A549 (cell line): ENCODE results near the gene RNGTT.

Source experiments
- CEBPB ChIP-seq, 2 experiments: fragments of >200 bp in 1 of 2; sonication (Bioruptor Twin) in 1 of 2; formaldehyde crosslinking in 1 of 2; IDR thresholded peaks; 2 replicates each; pipeline ENCODE4 v1.6.1; 2012 to 2016
- CHD2 ChIP-seq: fragments of 150-350 bp; IDR thresholded peaks from 2 replicates; pipeline ENCODE4 v1.6.1; 2014; ENCODE audit warnings: low read length; ENCODE audit not compliant: partially characterized antibody
- EHMT2 ChIP-seq: fragments of 200-600 bp; sonication (generic); IDR thresholded peaks from 2 replicates; pipeline ENCODE4 v1.6.1; 2016; ENCODE audit warnings: antibody characterized with exemption, low read depth, mild to moderate bottlenecking, moderate library complexity
- HOXA7 ChIP-seq: fragments of 250-450 bp; sonication (Bioruptor Pico); IDR thresholded peaks from 2 replicates; pipeline ENCODE4 v1.5.0; 2020; ENCODE audit warnings: mild to moderate bottlenecking, moderate library complexity
- JUNB ChIP-seq: fragments of >200 bp; sonication (Bioruptor Twin); formaldehyde crosslinking; IDR thresholded peaks from 2 replicates; pipeline ENCODE4 v1.6.1; 2016
- MAZ ChIP-seq: fragments of 150-350 bp; IDR thresholded peaks from 2 replicates; pipeline ENCODE4 v1.6.1; 2014; ENCODE audit warnings: antibody characterized with exemption, low read depth, low read length, borderline replicate concordance
- MYC ChIP-seq: IDR thresholded peaks from 2 replicates; pipeline ENCODE4 v1.6.1; 2012; ENCODE audit warnings: mild to moderate bottlenecking, inconsistent platforms, low read length, improper control_type of control experiment, borderline replicate concordance
- POLR2A ChIP-seq: IDR thresholded peaks from 2 replicates; pipeline ENCODE4 v1.6.1; 2012; ENCODE audit warnings: mild to moderate bottlenecking, low read length
- RAD21 ChIP-seq, 2 experiments: fragments of >200 bp in 1 of 2; sonication (Bioruptor Twin) in 1 of 2; formaldehyde crosslinking in 1 of 2; IDR thresholded peaks in 1 of 2; conservative IDR thresholded peaks in 1 of 2; 2 replicates in 1 of 2; 3 replicates in 1 of 2; pipeline ENCODE4 v1.6.1; 2012 to 2018; ENCODE audit warnings: inconsistent platforms in 1 of 2
- RNF2 ChIP-seq: fragments of 200-600 bp; sonication (generic); IDR thresholded peaks from 2 replicates; pipeline ENCODE4 v1.6.1; 2016; ENCODE audit warnings: low read depth, mild to moderate bottlenecking, antibody characterized with exemption, moderate library complexity, borderline replicate concordance
- ZSCAN20 ChIP-seq: fragments of 250-450 bp; sonication (Bioruptor Pico); IDR thresholded peaks from 2 replicates; pipeline ENCODE4 v1.8.0; 2022; ENCODE audit warnings: mild to moderate bottlenecking, moderate library complexity
- TF ChIP-seq, protein P1 (sequence below): fragments of >200 bp; sonication (Bioruptor Twin); formaldehyde crosslinking; IDR thresholded peaks from 3 replicates; pipeline ENCODE4 v1.5.1; 2016
- TF ChIP-seq, protein P2 (sequence below): fragments of 150-350 bp; IDR thresholded peaks from 2 replicates; pipeline ENCODE4 v1.6.1; 2014; ENCODE audit warnings: low read depth, mild to moderate bottlenecking, low read length
- TF ChIP-seq, protein P3 (sequence below): fragments of 200-600 bp; sonication (generic); IDR thresholded peaks from 2 replicates; pipeline ENCODE4 v1.6.1; 2016; ENCODE audit warnings: antibody characterized with exemption, mild to moderate bottlenecking, moderate library complexity

DNA sequence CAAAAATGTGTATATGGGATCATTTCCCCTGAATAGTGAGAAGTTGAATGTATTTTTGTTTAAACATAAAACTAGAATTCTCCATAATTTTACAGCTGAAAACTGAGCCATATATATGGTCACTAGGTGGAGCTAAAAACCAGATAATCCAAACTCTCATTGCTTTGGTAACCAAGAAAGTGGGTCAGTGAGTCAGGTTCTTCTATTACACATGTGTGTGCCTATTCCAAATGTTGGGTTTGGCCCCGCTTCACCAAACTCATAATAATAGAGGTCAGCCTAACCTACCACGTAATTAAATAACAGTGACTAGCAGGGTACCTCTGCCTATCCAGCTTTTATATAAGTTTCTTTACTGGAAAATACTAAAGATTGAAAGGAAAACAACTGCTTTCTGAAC, 19.3 kb upstream of the RNGTT start:
- TF ChIP-seq EHMT2 (no peak), POLR2A (no peak), MAZ (no peak), MYC (no peak), RAD21 (conservative IDR thresholded peaks at IDR 0.05 in 1 of 2, IDR thresholded peaks at IDR 0.05 in 1 of 2) (peak; percentile 88 to 90), CEBPB (IDR thresholded peaks at IDR 0.05) (no peak), ZSCAN20 (CRISPR knock-in tag) (no peak), HOXA7 (CRISPR knock-in tag) (no peak), JUNB (no peak), CHD2 (no peak), RNF2 (no peak)
- TF ChIP-seq, protein P1, sequence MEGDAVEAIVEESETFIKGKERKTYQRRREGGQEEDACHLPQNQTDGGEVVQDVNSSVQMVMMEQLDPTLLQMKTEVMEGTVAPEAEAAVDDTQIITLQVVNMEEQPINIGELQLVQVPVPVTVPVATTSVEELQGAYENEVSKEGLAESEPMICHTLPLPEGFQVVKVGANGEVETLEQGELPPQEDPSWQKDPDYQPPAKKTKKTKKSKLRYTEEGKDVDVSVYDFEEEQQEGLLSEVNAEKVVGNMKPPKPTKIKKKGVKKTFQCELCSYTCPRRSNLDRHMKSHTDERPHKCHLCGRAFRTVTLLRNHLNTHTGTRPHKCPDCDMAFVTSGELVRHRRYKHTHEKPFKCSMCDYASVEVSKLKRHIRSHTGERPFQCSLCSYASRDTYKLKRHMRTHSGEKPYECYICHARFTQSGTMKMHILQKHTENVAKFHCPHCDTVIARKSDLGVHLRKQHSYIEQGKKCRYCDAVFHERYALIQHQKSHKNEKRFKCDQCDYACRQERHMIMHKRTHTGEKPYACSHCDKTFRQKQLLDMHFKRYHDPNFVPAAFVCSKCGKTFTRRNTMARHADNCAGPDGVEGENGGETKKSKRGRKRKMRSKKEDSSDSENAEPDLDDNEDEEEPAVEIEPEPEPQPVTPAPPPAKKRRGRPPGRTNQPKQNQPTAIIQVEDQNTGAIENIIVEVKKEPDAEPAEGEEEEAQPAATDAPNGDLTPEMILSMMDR, result peak; percentile 72
- TF ChIP-seq, protein P2, sequence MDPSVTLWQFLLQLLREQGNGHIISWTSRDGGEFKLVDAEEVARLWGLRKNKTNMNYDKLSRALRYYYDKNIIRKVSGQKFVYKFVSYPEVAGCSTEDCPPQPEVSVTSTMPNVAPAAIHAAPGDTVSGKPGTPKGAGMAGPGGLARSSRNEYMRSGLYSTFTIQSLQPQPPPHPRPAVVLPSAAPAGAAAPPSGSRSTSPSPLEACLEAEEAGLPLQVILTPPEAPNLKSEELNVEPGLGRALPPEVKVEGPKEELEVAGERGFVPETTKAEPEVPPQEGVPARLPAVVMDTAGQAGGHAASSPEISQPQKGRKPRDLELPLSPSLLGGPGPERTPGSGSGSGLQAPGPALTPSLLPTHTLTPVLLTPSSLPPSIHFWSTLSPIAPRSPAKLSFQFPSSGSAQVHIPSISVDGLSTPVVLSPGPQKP, result no peak
- TF ChIP-seq, protein P3, sequence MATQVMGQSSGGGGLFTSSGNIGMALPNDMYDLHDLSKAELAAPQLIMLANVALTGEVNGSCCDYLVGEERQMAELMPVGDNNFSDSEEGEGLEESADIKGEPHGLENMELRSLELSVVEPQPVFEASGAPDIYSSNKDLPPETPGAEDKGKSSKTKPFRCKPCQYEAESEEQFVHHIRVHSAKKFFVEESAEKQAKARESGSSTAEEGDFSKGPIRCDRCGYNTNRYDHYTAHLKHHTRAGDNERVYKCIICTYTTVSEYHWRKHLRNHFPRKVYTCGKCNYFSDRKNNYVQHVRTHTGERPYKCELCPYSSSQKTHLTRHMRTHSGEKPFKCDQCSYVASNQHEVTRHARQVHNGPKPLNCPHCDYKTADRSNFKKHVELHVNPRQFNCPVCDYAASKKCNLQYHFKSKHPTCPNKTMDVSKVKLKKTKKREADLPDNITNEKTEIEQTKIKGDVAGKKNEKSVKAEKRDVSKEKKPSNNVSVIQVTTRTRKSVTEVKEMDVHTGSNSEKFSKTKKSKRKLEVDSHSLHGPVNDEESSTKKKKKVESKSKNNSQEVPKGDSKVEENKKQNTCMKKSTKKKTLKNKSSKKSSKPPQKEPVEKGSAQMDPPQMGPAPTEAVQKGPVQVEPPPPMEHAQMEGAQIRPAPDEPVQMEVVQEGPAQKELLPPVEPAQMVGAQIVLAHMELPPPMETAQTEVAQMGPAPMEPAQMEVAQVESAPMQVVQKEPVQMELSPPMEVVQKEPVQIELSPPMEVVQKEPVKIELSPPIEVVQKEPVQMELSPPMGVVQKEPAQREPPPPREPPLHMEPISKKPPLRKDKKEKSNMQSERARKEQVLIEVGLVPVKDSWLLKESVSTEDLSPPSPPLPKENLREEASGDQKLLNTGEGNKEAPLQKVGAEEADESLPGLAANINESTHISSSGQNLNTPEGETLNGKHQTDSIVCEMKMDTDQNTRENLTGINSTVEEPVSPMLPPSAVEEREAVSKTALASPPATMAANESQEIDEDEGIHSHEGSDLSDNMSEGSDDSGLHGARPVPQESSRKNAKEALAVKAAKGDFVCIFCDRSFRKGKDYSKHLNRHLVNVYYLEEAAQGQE, result no peak
